NCI-H146 treated with DMSO at 0.1 percent for 48 hours (cell line): Measurements from ENCODE around the gene ITCH.

Experiments used
- DNase-seq: peaks from one replicate; lab custom pipeline; 2025; ENCODE audit not compliant: unreplicated experiment; lab: John Stamatoyannopoulos, UW

The ITCH gene

DNA sequence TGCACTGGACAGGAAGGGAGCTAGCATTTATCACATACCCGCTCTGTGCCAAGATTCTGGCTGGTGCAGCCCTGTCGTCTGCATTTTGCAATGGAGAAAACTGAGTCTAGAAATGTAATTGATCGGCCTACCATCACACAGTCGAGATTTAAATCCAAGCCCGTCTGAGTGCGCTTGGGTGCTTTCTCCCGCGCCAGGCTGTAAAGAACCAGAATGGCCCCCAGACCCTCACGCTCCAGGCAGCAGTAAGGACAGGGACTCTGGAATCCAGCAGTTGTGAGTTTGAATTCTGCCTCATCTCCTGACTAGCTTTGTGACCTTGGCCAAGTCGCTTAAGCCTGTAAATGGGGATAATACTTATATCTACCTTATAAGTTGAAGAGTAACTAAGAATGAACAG lies 163.9 kb downstream of the ITCH start:
- no peak for DNase-seq

- no peak for DNase-seq
Measured at GRCh38 chr20:34528921-34529297, 165.8 kb downstream of the ITCH start.

DNA sequence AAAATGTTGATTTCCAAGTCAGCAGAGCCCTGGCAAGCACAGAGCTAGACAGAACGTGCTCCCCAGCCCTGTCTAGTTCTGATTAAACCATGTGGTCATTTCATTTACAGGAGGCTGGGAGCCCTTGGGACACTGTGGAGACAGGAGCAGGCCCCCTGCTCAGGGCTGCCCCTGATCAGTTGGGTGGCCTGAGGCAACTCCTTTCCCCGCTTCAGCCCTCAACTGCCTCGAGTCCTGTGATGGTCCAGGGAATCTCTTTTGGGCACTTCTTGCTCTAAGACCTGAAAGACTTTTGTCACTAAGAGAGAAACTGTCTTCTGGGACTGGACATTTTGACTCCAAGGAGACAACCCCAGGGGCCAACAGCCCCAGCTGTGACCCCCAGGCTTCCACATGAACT lies 166.7 kb downstream of the ITCH start:
- no peak for DNase-seq

DNA sequence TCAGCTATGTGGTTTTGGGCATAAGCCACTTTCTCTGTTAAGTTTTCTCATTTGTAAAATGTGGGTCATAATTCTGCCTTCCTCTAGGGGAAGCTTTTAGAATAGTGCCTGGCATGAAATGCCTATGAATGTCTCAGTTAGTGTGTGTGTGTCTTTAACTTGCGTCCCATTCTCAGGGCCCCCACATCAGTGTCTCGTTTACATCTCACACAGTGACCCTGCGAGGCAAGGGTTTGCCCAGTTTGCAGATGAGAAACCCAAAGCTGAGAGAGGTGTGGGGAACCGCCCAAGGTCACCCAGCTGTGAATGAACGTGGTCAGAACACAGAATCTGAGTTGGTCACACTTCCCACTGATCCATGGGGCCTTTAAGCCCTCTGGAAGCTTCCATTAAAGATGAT lies 167.3 kb downstream of the ITCH start:
- DNase-seq: no peak

GRCh38 chr20:34531608-34532265 lies 168.7 kb downstream of the ITCH start:
- DNase-seq: no peak

DNA sequence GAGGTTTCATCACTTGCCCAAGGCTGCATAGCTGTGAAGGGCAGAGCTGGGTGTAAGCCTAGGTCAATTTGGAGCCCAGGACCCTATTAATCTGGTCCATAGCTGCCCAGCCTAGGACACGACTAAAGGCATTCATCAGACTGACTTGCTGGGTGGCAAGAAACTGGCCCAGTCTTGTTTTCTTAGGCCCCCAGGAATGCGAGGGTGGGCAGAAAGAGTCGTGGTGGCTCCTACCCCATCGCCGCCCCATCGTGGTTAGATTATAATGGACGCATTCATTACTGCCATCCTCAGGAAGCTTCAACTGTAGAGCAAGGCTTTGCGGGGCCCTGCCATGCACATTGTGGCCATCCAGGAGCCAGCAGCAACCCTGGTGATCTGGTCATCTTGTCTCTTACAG lies 169.2 kb downstream of the ITCH start:
- no peak for DNase-seq

- no peak for DNase-seq
Measured at GRCh38 chr20:34532756-34533155, 169.7 kb downstream of the ITCH start.

- DNase-seq: no peak
Measured at GRCh38 chr20:34534391-34535165, 171.5 kb downstream of the ITCH start.

DNA sequence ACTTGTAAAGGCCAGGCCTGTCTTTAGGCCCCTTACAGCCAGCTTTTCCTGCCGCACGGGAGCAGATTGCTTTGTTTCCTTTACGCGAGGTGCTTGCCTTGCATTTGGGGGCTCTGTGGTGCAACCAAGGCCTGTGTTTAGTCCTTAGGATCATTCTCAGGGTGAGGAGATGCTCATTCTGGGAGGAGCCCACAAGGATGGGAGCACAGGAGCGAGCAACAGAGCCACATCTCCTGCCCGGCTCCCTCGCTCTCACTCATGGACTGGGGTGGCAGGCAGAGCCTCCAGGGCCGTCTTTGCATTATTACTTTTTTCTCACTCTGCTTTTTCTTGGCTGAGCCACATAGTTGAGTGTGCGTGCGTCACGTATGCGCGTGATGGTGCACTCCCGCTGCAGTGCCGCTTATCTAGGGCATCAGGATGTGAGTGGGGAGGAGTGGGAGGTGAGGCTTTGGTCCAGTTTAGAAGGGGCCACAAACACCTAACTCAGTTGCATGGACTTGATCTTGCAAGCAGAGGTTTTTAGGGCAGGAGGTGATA lies 172.3 kb downstream of the ITCH start:
- no peak for DNase-seq

- DNase-seq: no peak
Measured at GRCh38 chr20:34535857-34536256, 172.8 kb downstream of the ITCH start.

DNA sequence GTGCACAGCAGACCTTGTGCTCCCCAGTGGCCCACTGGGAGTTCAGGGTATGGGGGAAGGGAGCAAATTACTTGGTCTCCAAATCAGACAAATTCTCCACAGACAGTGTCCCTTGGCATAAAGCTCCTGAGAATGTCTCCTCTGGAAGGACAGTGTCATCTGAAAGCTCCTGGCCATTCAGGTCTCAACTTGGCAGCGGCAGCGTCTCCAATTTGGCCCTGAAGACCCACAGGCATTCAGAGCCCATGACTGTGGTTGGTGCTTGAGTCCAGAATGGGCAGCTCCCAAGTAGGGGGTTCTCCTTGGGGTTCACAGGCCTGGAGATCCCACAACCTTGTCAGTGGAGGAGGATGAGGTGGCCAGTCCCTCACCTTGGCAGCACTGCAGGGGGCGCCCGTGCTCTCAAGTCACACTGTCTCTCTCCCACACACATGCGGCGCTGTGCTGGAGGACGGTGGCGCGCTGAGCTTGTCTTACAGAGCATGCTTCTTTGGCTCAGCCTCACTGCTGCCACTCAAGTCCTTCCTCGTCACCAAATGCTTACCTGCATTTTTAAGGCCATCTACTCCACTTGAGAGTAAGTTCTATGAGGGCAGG lies 173.8 kb downstream of the ITCH start:
- no peak for DNase-seq

GRCh38 chr20:34537651-34538050 lies 174.6 kb downstream of the ITCH start:
- no peak for DNase-seq

DNA sequence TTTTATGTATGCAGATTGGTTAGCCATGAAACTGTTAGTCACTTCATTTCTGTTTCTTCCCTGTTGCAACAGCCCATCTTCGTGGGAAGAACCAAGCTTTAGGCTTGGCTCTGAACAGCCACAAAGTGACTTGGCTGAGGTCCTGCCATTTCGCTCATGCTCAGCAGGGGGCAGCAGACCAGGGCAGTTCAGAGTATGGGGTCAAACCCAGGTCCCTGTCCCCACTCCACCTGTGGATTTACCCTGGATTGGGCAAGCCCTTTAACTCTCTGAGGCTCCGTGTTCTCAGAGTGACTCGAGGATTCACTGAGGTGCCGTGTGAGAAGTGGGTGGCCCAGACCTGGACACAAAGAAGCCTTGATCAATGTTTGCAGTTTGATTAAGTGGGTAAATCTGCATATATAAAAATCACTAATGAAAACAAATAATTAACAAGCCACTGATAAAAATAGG lies 175.6 kb downstream of the ITCH start:
- DNase-seq: no peak

DNA sequence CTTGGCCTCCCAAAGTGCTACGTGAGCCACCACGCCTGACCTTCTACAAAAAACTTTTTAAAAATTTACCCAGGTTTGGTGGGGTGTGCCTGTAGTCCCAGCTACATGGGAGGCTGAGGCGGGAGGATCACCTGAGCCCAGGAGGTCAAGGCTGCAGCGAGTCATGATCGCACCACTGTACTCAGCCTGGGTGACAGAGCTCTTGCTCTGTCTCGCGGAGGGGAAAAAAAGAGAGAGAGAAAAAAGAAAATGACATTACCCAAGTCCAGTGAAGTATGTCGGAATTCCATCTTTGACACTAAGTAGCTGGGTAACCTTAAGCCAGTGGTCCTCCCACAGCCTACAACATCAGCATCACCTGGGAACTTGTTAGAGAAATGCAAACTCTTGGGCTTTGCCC lies 176.7 kb downstream of the ITCH start:
- DNase-seq: no peak

GRCh38 chr20:34540596-34541263 lies 177.7 kb downstream of the ITCH start:
- DNase-seq: no peak

GRCh38 chr20:34541264-34541901 lies 178.3 kb downstream of the ITCH start:
- no peak for DNase-seq

- no peak for DNase-seq
Measured at GRCh38 chr20:34541917-34542316, 178.8 kb downstream of the ITCH start.

GRCh38 chr20:34542439-34542838 lies 179.4 kb downstream of the ITCH start:
- DNase-seq: no peak

DNA sequence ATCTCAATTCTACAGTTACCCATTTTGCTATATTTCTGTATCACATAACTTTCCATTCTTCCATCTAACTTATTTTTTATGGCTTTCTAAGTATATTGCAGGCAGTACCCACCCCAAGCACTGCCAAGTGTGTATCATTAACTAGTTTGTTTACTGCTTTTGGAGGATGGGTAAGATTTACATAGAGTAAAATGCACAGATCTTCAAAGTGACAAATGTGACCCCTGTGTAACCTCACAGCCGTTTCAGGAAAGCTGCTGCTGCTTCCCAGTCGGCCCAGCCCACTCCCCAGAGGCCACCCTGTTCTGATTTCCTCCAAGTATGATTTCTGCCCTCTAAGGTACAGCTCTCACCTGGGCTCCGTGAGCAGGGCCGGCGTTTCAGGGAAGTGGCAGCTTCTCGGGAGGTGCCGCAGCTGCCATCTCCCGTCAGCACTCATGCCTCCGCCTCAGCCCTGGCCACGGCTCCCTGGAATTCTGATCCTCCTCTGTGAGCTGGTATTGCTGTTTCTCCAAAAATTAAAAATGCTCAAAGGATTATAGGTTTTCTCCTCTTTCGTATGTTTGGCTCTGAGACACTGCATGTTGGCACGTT lies 180.5 kb downstream of the ITCH start:
- no peak for DNase-seq

DNA sequence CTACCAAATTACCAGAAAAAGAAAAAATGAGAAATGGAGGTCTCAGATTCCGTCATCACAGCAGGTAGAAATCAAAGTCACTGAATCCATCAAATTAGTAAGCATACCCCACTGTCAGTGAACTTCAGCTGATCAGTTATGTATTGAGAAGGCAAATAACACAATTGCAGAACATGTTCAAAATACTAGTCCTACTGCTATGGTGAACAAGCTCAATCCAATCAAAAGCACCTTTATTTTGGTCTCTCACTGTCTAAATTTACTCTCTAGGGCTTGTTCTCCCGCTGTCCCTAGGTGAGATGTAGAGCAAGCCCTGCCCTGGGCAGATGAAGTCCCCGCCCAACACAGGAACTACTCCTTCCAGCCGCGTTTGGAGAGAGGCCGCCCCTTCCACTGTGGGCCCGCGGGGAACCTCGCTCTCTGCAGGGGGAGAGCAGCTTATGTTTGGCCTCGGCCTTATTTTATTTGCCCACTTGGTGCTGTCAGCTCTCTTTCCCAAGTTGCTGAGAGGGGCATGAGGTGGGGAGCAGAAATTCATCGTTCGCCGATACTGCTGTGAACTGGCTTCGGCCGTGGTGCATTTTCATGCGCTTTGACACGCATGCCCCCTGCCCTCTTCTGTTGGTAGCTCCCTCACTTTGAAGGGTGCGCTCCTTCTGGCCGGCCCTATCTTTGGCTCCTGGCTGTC lies 181.2 kb downstream of the ITCH start:
- DNase-seq: no peak
